ENCODE data around the gene TOPORS.
"Not testable (repeated sequence)": the region's sequence is repeated elsewhere in the genome, so short reads cannot be mapped to it uniquely, and the experiment has no call there.

TOPORS gene

DNA sequence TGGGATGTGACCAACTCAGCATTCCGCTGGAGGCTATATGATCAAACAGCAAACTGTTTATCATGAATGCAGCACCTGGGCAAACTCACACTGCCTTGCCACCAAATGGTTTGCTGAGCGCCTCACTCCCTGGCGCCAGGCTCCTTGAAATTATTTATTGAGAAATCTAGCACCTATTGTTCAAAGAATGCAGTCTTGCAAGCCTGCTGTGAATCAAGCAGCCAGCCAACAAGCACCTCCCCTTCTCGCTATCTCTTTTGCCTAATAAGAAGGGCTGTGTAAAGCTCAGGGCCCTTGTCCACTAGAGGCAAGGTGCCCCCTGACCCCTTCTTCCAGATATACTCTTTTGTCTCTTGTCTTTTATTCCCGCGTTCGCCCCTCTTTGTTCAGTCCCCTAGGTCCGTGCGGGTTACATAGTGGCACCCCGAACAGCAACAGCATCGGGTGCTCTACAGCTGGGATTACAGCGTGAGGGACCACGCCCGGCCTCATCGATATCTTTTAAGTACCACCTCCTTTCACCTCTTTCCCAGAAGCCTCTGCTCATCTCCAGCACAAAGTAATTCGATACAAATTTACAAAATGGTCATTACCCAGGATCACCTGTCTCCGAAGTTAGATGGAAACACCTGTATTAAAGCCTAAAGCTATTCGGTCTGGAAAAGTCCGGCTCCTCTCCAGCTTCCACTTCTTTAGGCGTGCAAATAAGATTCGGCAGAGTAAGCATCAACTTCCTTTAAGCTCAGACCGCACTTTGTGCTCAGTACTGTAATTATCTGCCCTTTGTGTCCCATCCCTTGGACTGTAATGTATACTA lies 27.3 kb downstream of the TOPORS start:
- TF ChIP-seq, protein P1, sequence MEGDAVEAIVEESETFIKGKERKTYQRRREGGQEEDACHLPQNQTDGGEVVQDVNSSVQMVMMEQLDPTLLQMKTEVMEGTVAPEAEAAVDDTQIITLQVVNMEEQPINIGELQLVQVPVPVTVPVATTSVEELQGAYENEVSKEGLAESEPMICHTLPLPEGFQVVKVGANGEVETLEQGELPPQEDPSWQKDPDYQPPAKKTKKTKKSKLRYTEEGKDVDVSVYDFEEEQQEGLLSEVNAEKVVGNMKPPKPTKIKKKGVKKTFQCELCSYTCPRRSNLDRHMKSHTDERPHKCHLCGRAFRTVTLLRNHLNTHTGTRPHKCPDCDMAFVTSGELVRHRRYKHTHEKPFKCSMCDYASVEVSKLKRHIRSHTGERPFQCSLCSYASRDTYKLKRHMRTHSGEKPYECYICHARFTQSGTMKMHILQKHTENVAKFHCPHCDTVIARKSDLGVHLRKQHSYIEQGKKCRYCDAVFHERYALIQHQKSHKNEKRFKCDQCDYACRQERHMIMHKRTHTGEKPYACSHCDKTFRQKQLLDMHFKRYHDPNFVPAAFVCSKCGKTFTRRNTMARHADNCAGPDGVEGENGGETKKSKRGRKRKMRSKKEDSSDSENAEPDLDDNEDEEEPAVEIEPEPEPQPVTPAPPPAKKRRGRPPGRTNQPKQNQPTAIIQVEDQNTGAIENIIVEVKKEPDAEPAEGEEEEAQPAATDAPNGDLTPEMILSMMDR (IDR thresholded peaks at IDR 0.05; ENCODE audit: low read depth, low read length): no peak
- no peak for DNase-seq (ENCODE audit: extremely low read depth, low read depth)

DNA sequence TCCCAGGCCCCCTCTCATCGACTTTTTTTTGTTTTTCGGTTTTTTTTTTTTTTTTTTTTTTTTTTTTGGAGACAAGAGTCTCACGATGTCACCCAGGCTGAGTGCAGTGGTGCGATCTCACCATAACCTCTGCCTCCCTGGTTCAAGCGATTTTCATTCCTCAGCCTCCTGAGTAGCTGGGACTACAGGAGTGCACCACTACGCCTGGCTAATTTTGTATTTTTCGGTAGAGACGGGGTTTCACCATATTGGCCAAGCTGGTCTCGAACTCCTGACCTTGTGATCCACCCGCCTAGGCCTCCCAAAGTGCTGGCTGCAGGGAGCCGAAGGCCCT lies 27.9 kb downstream of the TOPORS start:
- not testable (repeated sequence) for DNase-seq (ENCODE audit: extremely low read depth, low read depth)

DNA sequence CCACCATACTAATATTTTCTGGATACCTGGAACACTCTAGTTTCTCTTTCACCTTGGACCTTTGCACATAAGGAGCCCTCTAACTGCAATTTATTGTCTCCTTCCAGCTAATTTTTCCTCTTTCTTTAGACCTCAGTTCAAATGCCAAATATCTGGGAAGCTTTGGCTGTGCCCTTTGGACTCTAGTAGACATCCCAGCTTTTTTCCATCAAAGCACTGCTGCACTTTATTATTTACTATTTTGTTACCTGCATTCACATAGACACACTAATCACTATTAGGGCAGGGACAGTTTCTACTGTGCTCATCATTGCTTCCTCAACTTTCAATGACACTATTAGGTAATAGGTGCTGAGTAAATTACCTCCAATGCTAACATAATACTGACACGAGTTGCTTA lies 28.5 kb downstream of the TOPORS start:
- TF ChIP-seq, protein P1 (IDR thresholded peaks at IDR 0.05; ENCODE audit: low read depth, low read length): no peak

DNA sequence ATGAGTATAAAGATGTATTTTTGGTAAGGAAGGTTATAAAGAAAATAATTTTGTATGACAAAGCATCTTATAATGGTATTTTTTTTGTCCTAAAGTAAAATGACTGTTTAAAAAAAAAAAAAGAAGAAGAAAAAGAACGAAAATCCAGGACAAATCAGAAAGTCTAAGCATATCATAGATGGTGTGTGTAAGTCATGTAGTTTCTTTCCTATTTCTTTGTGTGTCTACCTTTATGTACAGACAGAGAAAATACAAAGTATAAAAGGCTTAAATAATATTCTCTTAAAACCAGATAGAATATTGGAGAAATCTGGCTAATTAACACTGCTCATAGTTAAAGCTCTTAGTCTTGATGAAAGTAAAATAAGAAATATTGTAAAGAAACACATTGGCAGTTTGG lies 34.1 kb downstream of the TOPORS start:
- DNase-seq (ENCODE audit: extremely low read depth, low read depth): no peak
- TF ChIP-seq, protein P1 (IDR thresholded peaks at IDR 0.05; ENCODE audit: low read depth, low read length): no peak

More for the DNA sequence above, 28.5 kb downstream of the TOPORS start:
- DNase-seq (ENCODE audit: extremely low read depth, low read depth): no peak

DNA sequence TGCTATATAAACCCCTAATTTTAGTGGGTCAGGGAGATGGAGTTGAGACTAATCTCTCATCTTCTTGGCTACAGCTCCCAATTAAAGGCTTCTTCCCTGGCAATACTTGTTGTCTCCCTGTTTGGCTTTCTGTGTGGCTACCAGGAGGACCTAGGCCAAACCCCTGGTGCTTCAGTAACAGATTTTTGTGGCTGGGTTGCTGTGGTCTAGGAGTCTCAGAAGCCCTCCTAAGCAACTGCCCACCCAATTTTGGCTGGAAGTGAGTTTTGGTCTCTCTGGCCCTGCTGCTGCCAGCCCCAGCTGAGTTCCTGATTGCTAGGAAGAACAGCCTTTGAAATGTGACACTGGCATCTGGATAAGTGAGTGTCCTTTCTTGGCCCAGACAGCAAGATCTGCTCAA lies 36.1 kb downstream of the TOPORS start:
- DNase-seq (ENCODE audit: extremely low read depth, low read depth): no peak
- TF ChIP-seq, protein P1 (IDR thresholded peaks at IDR 0.05; ENCODE audit: low read depth, low read length): no peak

DNA sequence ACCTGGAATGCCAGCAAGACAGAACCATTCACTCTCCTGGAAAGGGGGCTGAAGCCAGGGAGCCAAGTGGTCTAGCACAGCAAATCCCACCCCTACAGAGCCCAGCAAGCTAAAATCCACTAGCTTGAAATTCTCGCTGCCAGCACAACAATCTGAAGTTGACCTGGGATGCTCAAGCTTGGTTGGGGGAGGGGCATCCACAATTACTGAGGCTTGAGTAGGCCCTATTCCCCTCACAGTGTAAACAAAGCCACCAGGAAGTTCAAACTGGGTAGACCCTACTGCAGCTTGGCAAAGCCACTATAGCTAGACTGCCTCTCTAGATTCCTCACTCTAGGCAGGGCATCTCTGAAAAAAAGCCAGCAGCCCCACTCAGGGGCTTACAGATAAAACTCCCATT lies 43.7 kb downstream of the TOPORS start:
- TF ChIP-seq, protein P1 (IDR thresholded peaks at IDR 0.05; ENCODE audit: low read depth, low read length): no peak
- DNase-seq (ENCODE audit: extremely low read depth, low read depth): no peak

DNA sequence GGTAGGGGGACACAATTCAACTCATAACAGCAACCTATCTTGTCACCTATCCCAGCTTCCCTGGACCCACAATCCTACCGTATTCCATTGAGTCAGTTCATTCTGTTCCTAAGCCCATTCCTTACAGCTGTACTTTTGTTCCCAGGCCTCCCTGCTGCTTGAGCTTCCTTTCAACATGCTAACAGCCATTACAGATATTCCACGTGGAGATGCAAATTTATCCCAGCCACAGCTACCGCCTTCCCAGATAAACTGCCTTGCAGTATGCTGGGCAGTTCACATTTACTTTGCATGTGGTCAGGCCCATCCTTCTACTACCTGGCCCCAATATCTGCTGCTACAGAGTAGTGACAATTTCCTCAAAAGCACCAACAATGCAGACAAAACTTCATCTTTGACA lies 49.4 kb downstream of the TOPORS start:
- DNase-seq (ENCODE audit: extremely low read depth, low read depth): no peak
- TF ChIP-seq, protein P1 (IDR thresholded peaks at IDR 0.05; ENCODE audit: low read depth, low read length): no peak

DNA sequence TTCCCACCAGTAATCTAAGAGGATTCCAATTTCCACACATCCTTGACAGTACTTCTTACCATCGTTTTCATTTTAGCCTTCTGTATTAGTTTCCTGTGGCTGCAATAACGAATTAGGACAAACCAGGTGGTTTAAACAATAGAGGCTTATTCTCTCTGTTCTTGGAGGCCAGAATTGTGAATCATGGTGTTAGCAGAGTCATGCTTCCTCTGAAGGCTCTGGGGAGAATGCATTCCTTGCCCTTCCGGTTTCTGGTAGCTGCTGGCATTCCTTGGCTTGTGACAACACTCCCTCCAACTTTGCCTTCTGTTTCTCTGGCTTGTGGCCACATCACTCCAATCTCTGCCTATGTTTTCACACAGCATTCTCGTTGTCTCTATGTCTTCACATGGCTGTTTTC lies 49.9 kb downstream of the TOPORS start:
- no peak for DNase-seq (ENCODE audit: extremely low read depth, low read depth)
- TF ChIP-seq, protein P1 (IDR thresholded peaks at IDR 0.05; ENCODE audit: low read depth, low read length): no peak
